ENCODE measurements around the gene ALG13. TPM values are rescaled to one million over a fixed set of nuclear protein-coding genes. Genes with fewer than 3 reads are reported as not detected.

Gene ALG13
- total RNA-seq, 1 experiment from 2014 or later = 36.2 TPM

GRCh38 chrX:111736571-111736970, 55.6 kb downstream of the ALG13 start:
- no peaks in the 10 kb centered on the region for H3K27me3 Mint-ChIP-seq (ENCODE audit: low read depth)
- POLR2A ChIA-PET = no interaction called here
- no peaks in the 10 kb centered on the region for H3K4me1 Mint-ChIP-seq
- no peak for DNase-seq (ENCODE audit: low spot score)
- no peaks in the 10 kb centered on the region for H3K9me3 Mint-ChIP-seq
- peaks cover 34% of the 10 kb centered on the region for H3K36me3 Mint-ChIP-seq
- no peak for ATAC-seq
- no peak overlapping the region for H3K27ac Mint-ChIP-seq
- TF ChIP-seq ATF2 (CRISPR knock-in tag; IDR thresholded peaks at IDR 0.05; ENCODE audit: borderline replicate concordance, low read depth) = no peak
- TF ChIP-seq HMGA2 (CRISPR knock-in tag; IDR thresholded peaks at IDR 0.05) = no peak
- TF ChIP-seq SMAD4 (CRISPR knock-in tag; IDR thresholded peaks at IDR 0.05) = no peak
- TF ChIP-seq AFF4 (CRISPR knock-in tag; IDR thresholded peaks at IDR 0.05; ENCODE audit: borderline replicate concordance) = no peak
- TF ChIP-seq ZNF416 (CRISPR knock-in tag; IDR thresholded peaks at IDR 0.05) = no peak
- no peak for TF ChIP-seq PREB (CRISPR knock-in tag; IDR thresholded peaks at IDR 0.05; ENCODE audit: borderline replicate concordance)
- no peak for TF ChIP-seq ESRRA (CRISPR knock-in tag; IDR thresholded peaks at IDR 0.05; ENCODE audit: borderline replicate concordance)
- TF ChIP-seq ZNF532 (CRISPR knock-in tag; IDR thresholded peaks at IDR 0.05; ENCODE audit: borderline replicate concordance) = no peak
- no peak for TF ChIP-seq IRF1 (CRISPR knock-in tag; IDR thresholded peaks at IDR 0.05)
- no peak for TF ChIP-seq ATF6 (CRISPR knock-in tag; IDR thresholded peaks at IDR 0.05)
- TF ChIP-seq ZNF121 (CRISPR knock-in tag; IDR thresholded peaks at IDR 0.05) = no peak
- no peak for TF ChIP-seq USF2 (CRISPR knock-in tag; IDR thresholded peaks at IDR 0.05)
- TF ChIP-seq HMGXB4 (CRISPR knock-in tag; IDR thresholded peaks at IDR 0.05) = no peak
- no peak for TF ChIP-seq JAZF1 (CRISPR knock-in tag; IDR thresholded peaks at IDR 0.05)
- no peak for TF ChIP-seq CDX4 (CRISPR knock-in tag; IDR thresholded peaks at IDR 0.05; ENCODE audit: borderline replicate concordance)
- no peak for TF ChIP-seq ZNF138 (CRISPR knock-in tag; conservative IDR thresholded peaks at IDR 0.05)
- no peak for TF ChIP-seq FOXJ3 (CRISPR knock-in tag; IDR thresholded peaks at IDR 0.05; ENCODE audit: borderline replicate concordance)
- no peak for TF ChIP-seq GRHL2 (CRISPR knock-in tag; IDR thresholded peaks at IDR 0.05; ENCODE audit: insufficient replicate concordance, severe bottlenecking)
- TF ChIP-seq ZSCAN18 (CRISPR knock-in tag; IDR thresholded peaks at IDR 0.05) = no peak
- H3K4me3 Mint-ChIP-seq = no peak overlapping the region
- CTCF ChIA-PET = no interaction called here

Data from WTC11 (cell line).